GM23338 (cell line): ENCODE measurements around the gene PVALEF. TPM values are rescaled to one million over a fixed set of nuclear protein-coding genes. Genes with fewer than 3 reads are reported as not detected.

Source experiments
- CTCF ChIP-seq, 2 experiments: fragments of 200-600 bp in 1 of 2; sonication (generic) in 1 of 2; conservative IDR thresholded peaks; 2 replicates each; pipeline versions ENCODE4 v1.5.1 to v1.6.1; 2016 to 2017; ENCODE audit warnings: antibody characterized with exemption in 2 of 2, low read depth in 2 of 2, mild to moderate bottlenecking in 2 of 2, moderate library complexity in 1 of 2
- EZH2 ChIP-seq: fragments of 200-600 bp; sonication (generic); IDR thresholded peaks from one replicate; pipeline ENCODE4 v1.8.0; 2017; ENCODE audit warnings: antibody characterized with exemption, mild to moderate bottlenecking, low read depth; ENCODE audit not compliant: unreplicated experiment
- EZH2phosphoT487 ChIP-seq: fragments of 200-600 bp; sonication (generic); IDR thresholded peaks from one replicate; pipeline ENCODE4 v1.8.1; 2018; ENCODE audit warnings: antibody characterized with exemption; ENCODE audit not compliant: unreplicated experiment
- POLR2AphosphoS5 ChIP-seq: IDR thresholded peaks from 2 replicates; pipeline ENCODE4 v1.6.1; 2016; ENCODE audit warnings: antibody characterized with exemption, low read depth
- REST ChIP-seq: IDR thresholded peaks from one replicate; pipeline ENCODE4 v1.6.1; 2018; ENCODE audit warnings: antibody characterized with exemption; ENCODE audit not compliant: unreplicated experiment
- ZNF114 ChIP-seq: fragments of 250-450 bp; sonication (Bioruptor Pico); IDR thresholded peaks from 2 replicates; pipeline ENCODE4 v1.5.0; 2020; ENCODE audit warnings: mild to moderate bottlenecking, moderate library complexity
- ZNF331 ChIP-seq: fragments of 250-450 bp; sonication (Bioruptor Pico); IDR thresholded peaks from 2 replicates; pipeline ENCODE4 v1.5.0; 2020; ENCODE audit warnings: low read depth, mild to moderate bottlenecking, moderate library complexity
- ZNF462 ChIP-seq: fragments of 250-450 bp; sonication (Bioruptor Pico); IDR thresholded peaks from 2 replicates; pipeline ENCODE4 v1.5.0; 2020; ENCODE audit warnings: mild to moderate bottlenecking, moderate library complexity
- polyA plus RNA-seq: library from polyadenylated mRNA; unstranded; fragments of >200 nt; fragmentation: Nextera tagmentation; extraction: Ambion mirVana; gene quantifications from 2 replicates; pipeline ENCODE4 v1.2.1, GENCODE V29; 2016
- total RNA-seq: library from RNA; depleted of rRNA; stranded (reverse); fragments of >200 nt; shearing (Covaris generic); gene quantifications from 2 replicates; pipeline ENCODE4 v1.2.3, GENCODE V29; 2014

The PVALEF gene
- total and polyA plus RNA-seq, 2 experiments from 2014 or later, result not detected

- no peak for TF ChIP-seq ZNF462 (CRISPR knock-in tag)
- TF ChIP-seq ZNF331 (CRISPR knock-in tag), result no peak
- no peak for TF ChIP-seq EZH2
- no peak for TF ChIP-seq EZH2phosphoT487
- TF ChIP-seq POLR2AphosphoS5, result no peak
- no peak for TF ChIP-seq ZNF114 (CRISPR knock-in tag)
- no peak for TF ChIP-seq CTCF (conservative IDR thresholded peaks at IDR 0.05; ENCODE audit: low read depth in 2 of 2)
- TF ChIP-seq REST, result no peak
Measured at GRCh38 chr17:81160306-81160705, 5.0 kb upstream of the PVALEF start (continued).
